SK-N-SH (cell line): ENCODE data around the gene CD70. TPM values are rescaled to one million over a fixed set of nuclear protein-coding genes. Genes with fewer than 3 reads are reported as not detected.

Experiments used
- CTCF ChIA-PET: fragments of 300-600, 350-600 bp; formaldehyde crosslinking; extraction: SDS; loops from one replicate; lab custom pipeline; 2021; lab: Yijun Ruan, JAX
- POLR2A ChIA-PET: fragments of 350-600 bp; sonication (Branson Sonifier 250); formaldehyde crosslinking; extraction: SDS; loops from one replicate; lab custom pipeline; 2020; ENCODE audit warnings: antibody characterized with exemption, inconsistent platforms; lab: Yijun Ruan, JAX
- DNase-seq: peaks from one replicate; pipeline ENCODE4 v3.0.0; 2012
- H2AFZ ChIP-seq: fragments of 200-600 bp; sonication (generic); 2 replicates; pipeline ENCODE4 v1.8.1; 2016; ENCODE audit warnings: antibody characterized with exemption, mild to moderate bottlenecking, low read depth
- H3F3A ChIP-seq: fragments of 200-600 bp; sonication (generic); replicated peaks from 2 replicates; pipeline ENCODE3; 2016; ENCODE audit warnings: antibody characterized with exemption, mild to moderate bottlenecking; ENCODE audit not compliant: insufficient read depth
- H3K27ac ChIP-seq, 2 experiments: fragments of 200-500 bp in 1 of 2; fragments of 200-600 bp in 1 of 2; sonication (Bioruptor generic) in 1 of 2; sonication (generic), shearing (Covaris generic) in 1 of 2; 2 replicates each; pipeline versions ENCODE4 v1.5.1 to v1.6.1; 2014 to 2016; ENCODE audit warnings: low read depth in 2 of 2, inconsistent platforms in 1 of 2, low read length in 1 of 2, mild to moderate bottlenecking in 1 of 2, mixed read lengths in 1 of 2
- H3K27me3 ChIP-seq: fragments of 200-600 bp; sonication (generic), shearing (Covaris generic); 2 replicates; pipeline ENCODE4 v1.6.1; 2016; ENCODE audit warnings: mixed run types; ENCODE audit not compliant: insufficient read depth
- H3K36me3 ChIP-seq, 2 experiments: fragments of 200-500 bp in 1 of 2; fragments of 200-600 bp in 1 of 2; sonication (Bioruptor generic) in 1 of 2; sonication (generic) in 1 of 2; replicated peaks in 1 of 2; 2 replicates each; pipeline versions ENCODE3 to v1.5.1; 2014 to 2016; ENCODE audit warnings: low read length in 1 of 2, mild to moderate bottlenecking in 1 of 2; ENCODE audit not compliant: insufficient read depth in 2 of 2, control insufficient read depth in 1 of 2
- H3K4me1 ChIP-seq, 2 experiments: fragments of 200-500 bp in 1 of 2; fragments of 200-600 bp in 1 of 2; sonication (Bioruptor generic) in 1 of 2; sonication (generic), shearing (Covaris generic) in 1 of 2; 2 replicates each; pipeline versions ENCODE4 v1.5.1 to v1.6.1; 2014 to 2016; ENCODE audit warnings: low read depth in 1 of 2, low read length in 1 of 2, mixed run types in 1 of 2; ENCODE audit not compliant: insufficient read depth in 2 of 2, control insufficient read depth in 1 of 2
- H3K4me2 ChIP-seq: fragments of 200-600 bp; sonication (generic), shearing (Covaris generic); 2 replicates; pipeline ENCODE4 v1.6.1; 2017; ENCODE audit warnings: mixed run types
- H3K4me3 ChIP-seq, 2 experiments: fragments of 200-500 bp in 1 of 2; fragments of 200-600 bp in 1 of 2; sonication (Bioruptor generic) in 1 of 2; sonication (generic), shearing (Covaris generic) in 1 of 2; 2 replicates each; pipeline versions ENCODE4 v1.5.1 to v1.8.1; 2014 to 2016; ENCODE audit warnings: low read depth in 2 of 2, inconsistent platforms in 1 of 2, low read length in 1 of 2, mild to moderate bottlenecking in 1 of 2, mixed read lengths in 1 of 2, moderate library complexity in 1 of 2
- H3K79me2 ChIP-seq: fragments of 200-600 bp; sonication (generic); 2 replicates; pipeline ENCODE4 v1.8.1; 2017; ENCODE audit warnings: mild to moderate bottlenecking; ENCODE audit not compliant: insufficient read depth
- H3K9ac ChIP-seq: fragments of 200-600 bp; sonication (generic); 2 replicates; pipeline ENCODE4 v1.6.1; 2017; ENCODE audit warnings: mixed run types
- H3K9me2 ChIP-seq: fragments of 200-600 bp; sonication (generic); 2 replicates; pipeline ENCODE4 v1.6.1; 2017; ENCODE audit warnings: mixed run types
- H3K9me3 ChIP-seq: fragments of 200-600 bp; sonication (generic); 2 replicates; pipeline ENCODE4 v1.6.1; 2017; ENCODE audit warnings: mixed run types, mild to moderate bottlenecking, moderate library complexity
- H4K20me1 ChIP-seq: fragments of 200-600 bp; sonication (generic); 2 replicates; pipeline ENCODE4 v1.6.1; 2017; ENCODE audit warnings: mild to moderate bottlenecking, mixed run types; ENCODE audit not compliant: insufficient read depth
- CHD2 ChIP-seq: fragments of 150-350 bp; IDR thresholded peaks from 2 replicates; pipeline ENCODE4 v1.6.1; 2018; ENCODE audit warnings: low read length; ENCODE audit not compliant: partially characterized antibody
- FOSL2 ChIP-seq: IDR thresholded peaks from 2 replicates; pipeline ENCODE4 v1.4.0; 2012; ENCODE audit warnings: low read depth, mild to moderate bottlenecking, moderate library complexity, borderline replicate concordance
- GABPA ChIP-seq: IDR thresholded peaks from 2 replicates; pipeline ENCODE4 v1.4.0; 2012; ENCODE audit warnings: low read depth, mild to moderate bottlenecking
- JUND ChIP-seq: IDR thresholded peaks from 2 replicates; pipeline ENCODE4 v1.4.0; 2012
- MXI1 ChIP-seq: IDR thresholded peaks from 2 replicates; pipeline ENCODE4 v1.6.1; 2012; ENCODE audit warnings: mild to moderate bottlenecking, low read depth, low read length, improper control_type of control experiment
- NRF1 ChIP-seq: IDR thresholded peaks from 2 replicates; pipeline ENCODE4 v1.6.1; 2012; ENCODE audit warnings: low read depth, mild to moderate bottlenecking, low read length
- POLR2AphosphoS5 ChIP-seq: IDR thresholded peaks from 2 replicates; pipeline ENCODE4 v1.6.1; 2012; ENCODE audit warnings: low read depth, low read length
- RCOR1 ChIP-seq: fragments of 150-350 bp; IDR thresholded peaks from 2 replicates; pipeline ENCODE4 v1.6.1; 2017; ENCODE audit warnings: antibody characterized with exemption, low read length
- RFX5 ChIP-seq: IDR thresholded peaks from 2 replicates; pipeline ENCODE4 v1.6.1; 2012; ENCODE audit warnings: mild to moderate bottlenecking, improper control_type of control experiment, low read length
- RXRA ChIP-seq: IDR thresholded peaks from 2 replicates; pipeline ENCODE4 v1.4.0; 2012; ENCODE audit warnings: low read depth, mild to moderate bottlenecking, borderline replicate concordance
- SMC3 ChIP-seq: IDR thresholded peaks from 2 replicates; pipeline ENCODE4 v1.6.1; 2012; ENCODE audit warnings: low read depth, low read length, improper control_type of control experiment
- TAF1 ChIP-seq: IDR thresholded peaks from 2 replicates; pipeline ENCODE4 v1.6.1; 2012; ENCODE audit warnings: low read depth, mild to moderate bottlenecking, low read length, moderate library complexity, borderline replicate concordance
- TEAD4 ChIP-seq: IDR thresholded peaks from 2 replicates; pipeline ENCODE4 v1.4.0; 2012; ENCODE audit warnings: mild to moderate bottlenecking, borderline replicate concordance; ENCODE audit not compliant: insufficient read depth
- WGBS: methylation state at CpG from one replicate; pipeline ENCODE4 v1.1.6; 2017; ENCODE audit warnings: low lambda C conversion rate; 5-methylcytosine and 5-hydroxymethylcytosine counted together
- polyA plus RNA-seq, 3 experiments: library from polyadenylated mRNA; depleted of rRNA; stranded (reverse); fragments of >200 nt; gene quantifications; 2 replicates each; pipeline ENCODE4 v1.2.3, GENCODE V29; 2012
- TF ChIP-seq, protein P1 (sequence below): IDR thresholded peaks from 2 replicates; pipeline ENCODE4 v1.4.0; 2012; ENCODE audit warnings: low read depth, borderline replicate concordance
- TF ChIP-seq, protein P2 (sequence below): fragments of 150-350 bp; IDR thresholded peaks from 2 replicates; pipeline ENCODE4 v1.6.1; 2016; ENCODE audit warnings: mild to moderate bottlenecking, low read depth, low read length
- TF ChIP-seq, protein P3 (sequence below): IDR thresholded peaks from 2 replicates; pipeline ENCODE4; 2012
- TF ChIP-seq, protein P4 (sequence below): IDR thresholded peaks from 2 replicates; pipeline ENCODE4 v1.4.0; 2012; ENCODE audit warnings: low read depth

CD70 gene
- polyA plus RNA-seq, 1 of the 3 experiments (the other 2 are of a cell fraction) = 142 TPM

DNA sequence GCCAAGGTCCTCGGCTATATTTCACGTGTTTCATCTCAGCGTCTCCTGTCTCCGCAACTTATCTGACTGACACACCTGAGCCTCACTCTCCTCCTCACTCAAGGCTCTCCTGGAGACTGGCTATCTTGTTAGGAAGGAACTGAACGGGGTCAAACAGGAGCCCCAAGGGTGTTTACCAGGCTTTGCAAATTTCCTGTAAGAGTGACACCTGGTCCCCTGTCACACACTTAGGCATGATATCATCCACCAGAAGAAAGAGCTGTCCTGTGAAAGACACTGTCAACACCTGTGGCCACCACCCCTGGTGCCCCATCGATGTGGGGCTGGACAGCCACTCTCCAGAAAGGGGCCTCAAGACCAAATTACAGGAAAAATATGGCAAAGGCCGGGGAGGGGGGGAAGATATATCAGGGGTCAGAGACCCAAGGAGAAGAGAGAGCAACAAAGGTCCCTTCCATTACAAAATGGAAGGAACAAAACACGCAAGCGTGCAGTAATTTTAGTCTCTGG lies 2.9 kb downstream of the CD70 start:
- Histone ChIP-seq H3K9me3 (no peaks in the 10 kb centered on the region), H3K27ac (no peak overlapping the region; a peak in 1 of 4 replicates), H2AFZ (no peak overlapping the region), H3K4me3 (peak overlapping the region in 1 of 2 experiments; percentile 38; a peak in 3 of 4 replicates), H3K4me1 (no peaks in the 10 kb centered on the region), H3K9ac (peak overlapping the region; percentile 67; the same call in 1 of the 2 replicates), H3K27me3 (peaks cover 77% of the 10 kb centered on the region), H3K9me2 (no peaks in the 10 kb centered on the region), H3K79me2 (peaks cover 24% of the 10 kb centered on the region; the same call in 1 of the 2 replicates), H3F3A (peaks cover 5% of the 10 kb centered on the region), H4K20me1 (no peaks in the 10 kb centered on the region), H3K36me3 (no peaks in the 10 kb centered on the region), H3K4me2 (peak overlapping the region; percentile 79; the same call in 1 of the 2 replicates)
- WGBS = 10% methylated on average over 9 of the region's 9 CpGs
- ChIA-PET CTCF (no interaction called here), POLR2A (no interaction called here)
- no peak for DNase-seq
- no peak for TF ChIP-seq SMC3
- TF ChIP-seq, protein P1, sequence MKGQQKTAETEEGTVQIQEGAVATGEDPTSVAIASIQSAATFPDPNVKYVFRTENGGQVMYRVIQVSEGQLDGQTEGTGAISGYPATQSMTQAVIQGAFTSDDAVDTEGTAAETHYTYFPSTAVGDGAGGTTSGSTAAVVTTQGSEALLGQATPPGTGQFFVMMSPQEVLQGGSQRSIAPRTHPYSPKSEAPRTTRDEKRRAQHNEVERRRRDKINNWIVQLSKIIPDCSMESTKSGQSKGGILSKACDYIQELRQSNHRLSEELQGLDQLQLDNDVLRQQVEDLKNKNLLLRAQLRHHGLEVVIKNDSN = no peak
- no peak for TF ChIP-seq JUND

DNA sequence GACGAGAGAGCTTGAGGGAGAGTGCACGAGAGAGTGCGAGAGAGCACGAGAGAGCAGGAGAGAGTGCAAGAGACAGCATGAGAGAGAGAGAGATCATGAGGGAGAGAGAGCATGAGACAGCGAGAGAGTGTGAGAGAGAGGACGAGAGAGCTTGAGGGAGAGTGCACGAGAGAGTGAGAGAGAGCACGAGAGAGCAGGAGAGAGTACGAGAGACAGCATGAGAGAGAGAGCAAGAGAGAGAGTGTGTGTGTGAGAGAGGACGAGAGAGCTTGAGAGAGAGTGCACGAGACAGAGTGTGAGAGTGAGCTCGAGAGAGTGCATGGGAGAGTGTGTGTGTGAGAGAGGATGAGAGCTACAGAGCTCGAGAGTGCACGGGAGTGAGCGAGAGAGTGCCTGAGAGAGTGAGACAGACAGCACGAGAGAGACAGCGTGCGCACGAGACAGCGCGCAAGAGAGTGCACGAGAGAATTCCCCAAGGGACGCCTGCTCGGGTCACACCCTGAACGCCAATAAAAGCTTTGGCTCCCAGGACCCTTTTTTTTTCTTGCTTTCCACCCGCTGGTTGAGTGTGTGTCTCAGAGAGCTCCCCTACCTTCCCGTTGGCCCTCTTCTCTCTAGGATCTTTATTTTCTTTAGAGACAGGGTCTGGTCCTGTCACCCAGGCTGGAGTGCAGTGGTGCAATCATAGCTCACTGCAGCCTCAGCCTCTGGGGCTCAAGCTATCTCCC lies 3.7 kb downstream of the CD70 start:
- no peaks in the 10 kb centered on the region for H3K9me3 ChIP-seq
- no peak overlapping the region for H3K27ac ChIP-seq
- H3F3A ChIP-seq = peaks cover 8% of the 10 kb centered on the region
- peaks cover 82% of the 10 kb centered on the region for H3K27me3 ChIP-seq
- H3K4me3 ChIP-seq = peak overlapping the region in 1 of 2 experiments; percentile 0; a peak in 1 of 4 replicates
- no peaks in the 10 kb centered on the region for H4K20me1 ChIP-seq
- no peak for DNase-seq
- CTCF ChIA-PET = no interaction called here
- H3K4me1 ChIP-seq = no peaks in the 10 kb centered on the region
- POLR2A ChIA-PET = no interaction called here
- no peaks in the 10 kb centered on the region for H3K9me2 ChIP-seq
- 0 out of 2 replicates have a peak, but pooled peaks have one; percentile 3 for TF ChIP-seq NRF1
- TF ChIP-seq, protein P2, sequence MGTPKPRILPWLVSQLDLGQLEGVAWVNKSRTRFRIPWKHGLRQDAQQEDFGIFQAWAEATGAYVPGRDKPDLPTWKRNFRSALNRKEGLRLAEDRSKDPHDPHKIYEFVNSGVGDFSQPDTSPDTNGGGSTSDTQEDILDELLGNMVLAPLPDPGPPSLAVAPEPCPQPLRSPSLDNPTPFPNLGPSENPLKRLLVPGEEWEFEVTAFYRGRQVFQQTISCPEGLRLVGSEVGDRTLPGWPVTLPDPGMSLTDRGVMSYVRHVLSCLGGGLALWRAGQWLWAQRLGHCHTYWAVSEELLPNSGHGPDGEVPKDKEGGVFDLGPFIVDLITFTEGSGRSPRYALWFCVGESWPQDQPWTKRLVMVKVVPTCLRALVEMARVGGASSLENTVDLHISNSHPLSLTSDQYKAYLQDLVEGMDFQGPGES = no peak
- TF ChIP-seq, all 33 proteins: peak for 1
- Histone ChIP-seq H3K79me2 (peaks cover 24% of the 10 kb centered on the region; the same call in 1 of the 2 replicates), H3K4me2 (peak overlapping the region; percentile 79; the same call in 1 of the 2 replicates), H3K9ac (no peak overlapping the region), H2AFZ (no peak overlapping the region), H3K36me3 (no peaks in the 10 kb centered on the region)
- 17% methylated on average over 27 of the region's 27 CpGs for WGBS

DNA sequence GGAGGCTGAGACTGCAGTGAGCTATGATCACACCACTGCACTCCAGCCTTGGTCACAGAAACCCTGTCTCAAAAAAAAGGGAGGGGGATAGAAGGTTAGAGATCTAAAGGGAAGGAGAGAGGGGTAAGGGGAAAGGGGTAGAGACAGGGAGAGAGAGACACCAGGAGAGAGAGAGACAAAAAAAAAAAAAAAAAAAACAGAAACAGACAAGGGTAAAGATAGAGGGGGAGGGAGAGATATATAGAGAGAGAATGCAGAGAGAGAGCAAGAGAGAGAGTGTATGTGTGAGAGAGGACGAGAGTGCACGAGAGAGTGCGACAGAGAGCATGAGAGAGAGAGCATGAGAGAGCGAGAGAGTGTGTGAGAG lies 4.2 kb downstream of the CD70 start:
- POLR2A ChIA-PET = no interaction called here
- 15% methylated on average over 4 of the region's 4 CpGs for WGBS
- TF ChIP-seq RXRA (no peak), FOSL2 (no peak), POLR2AphosphoS5 (no peak), GABPA (no peak), CHD2 (no peak), TEAD4 (no peak), RFX5 (no peak), TAF1 (no peak), RCOR1 (no peak), MXI1 (no peak)
- TF ChIP-seq, protein P3, sequence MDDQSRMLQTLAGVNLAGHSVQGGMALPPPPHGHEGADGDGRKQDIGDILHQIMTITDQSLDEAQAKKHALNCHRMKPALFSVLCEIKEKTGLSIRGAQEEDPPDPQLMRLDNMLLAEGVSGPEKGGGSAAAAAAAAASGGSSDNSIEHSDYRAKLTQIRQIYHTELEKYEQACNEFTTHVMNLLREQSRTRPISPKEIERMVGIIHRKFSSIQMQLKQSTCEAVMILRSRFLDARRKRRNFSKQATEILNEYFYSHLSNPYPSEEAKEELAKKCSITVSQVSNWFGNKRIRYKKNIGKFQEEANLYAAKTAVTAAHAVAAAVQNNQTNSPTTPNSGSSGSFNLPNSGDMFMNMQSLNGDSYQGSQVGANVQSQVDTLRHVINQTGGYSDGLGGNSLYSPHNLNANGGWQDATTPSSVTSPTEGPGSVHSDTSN = no peak
- TF ChIP-seq, protein P4, sequence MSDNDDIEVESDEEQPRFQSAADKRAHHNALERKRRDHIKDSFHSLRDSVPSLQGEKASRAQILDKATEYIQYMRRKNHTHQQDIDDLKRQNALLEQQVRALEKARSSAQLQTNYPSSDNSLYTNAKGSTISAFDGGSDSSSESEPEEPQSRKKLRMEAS = no peak
- TF ChIP-seq, protein P2 = no peak

More for the DNA sequence above, 4.2 kb downstream of the CD70 start:
- DNase-seq = no peak
- Histone ChIP-seq H4K20me1 (no peaks in the 10 kb centered on the region), H3K9me2 (no peaks in the 10 kb centered on the region), H3K27ac (no peak overlapping the region), H3K79me2 (peaks cover 24% of the 10 kb centered on the region; the same call in 1 of the 2 replicates), H3K4me2 (peak overlapping the region; percentile 79; the same call in 1 of the 2 replicates), H3K27me3 (peaks cover 82% of the 10 kb centered on the region), H3K36me3 (no peaks in the 10 kb centered on the region), H3F3A (peaks cover 8% of the 10 kb centered on the region), H3K4me1 (no peaks in the 10 kb centered on the region), H3K4me3 (no peak overlapping the region), H3K9ac (no peak overlapping the region), H2AFZ (no peak overlapping the region), H3K9me3 (no peaks in the 10 kb centered on the region)
- CTCF ChIA-PET = no interaction called here
